HG03571 (cell line): ENCODE data around the gene CHSY3.

Experiments
- ATAC-seq: cut with Tn5 transposase; IDR thresholded peaks from one replicate; pipeline ENCODE4 v1.9.1; 2021; ENCODE audit not compliant: unreplicated experiment

CHSY3 gene

GRCh38 chr5:130078661-130079060 lies 174.4 kb downstream of the CHSY3 start:
- no peak for ATAC-seq

GRCh38 chr5:130090569-130091270 lies 186.5 kb downstream of the CHSY3 start:
- ATAC-seq, result no peak

- no peak for ATAC-seq
Measured at GRCh38 chr5:130092991-130093390, 188.7 kb downstream of the CHSY3 start.

GRCh38 chr5:130096483-130096882 lies 192.2 kb downstream of the CHSY3 start:
- no peak for ATAC-seq

GRCh38 chr5:130099008-130099407 lies 194.7 kb downstream of the CHSY3 start:
- ATAC-seq, result no peak

GRCh38 chr5:130102375-130102774 lies 198.1 kb downstream of the CHSY3 start:
- no peak for ATAC-seq

- no peak for ATAC-seq
Measured at GRCh38 chr5:130102960-130103359, 198.7 kb downstream of the CHSY3 start.

- ATAC-seq, result no peak
Measured at GRCh38 chr5:130104895-130105688, 200.8 kb downstream of the CHSY3 start.

GRCh38 chr5:130106480-130106879 lies 202.2 kb downstream of the CHSY3 start:
- no peak for ATAC-seq

GRCh38 chr5:130109152-130109551 lies 204.9 kb downstream of the CHSY3 start:
- peak; percentile 49 for ATAC-seq

- ATAC-seq, result no peak
Measured at GRCh38 chr5:130110328-130110727, 206.1 kb downstream of the CHSY3 start.

GRCh38 chr5:130111746-130112145 lies 207.5 kb downstream of the CHSY3 start:
- ATAC-seq, result no peak

GRCh38 chr5:130112246-130112645 lies 208.0 kb downstream of the CHSY3 start:
- peak; percentile 82 for ATAC-seq

GRCh38 chr5:130115686-130116085 lies 211.4 kb downstream of the CHSY3 start:
- no peak for ATAC-seq

- ATAC-seq, result no peak
Measured at GRCh38 chr5:130116462-130116861, 212.2 kb downstream of the CHSY3 start.

- no peak for ATAC-seq
Measured at GRCh38 chr5:130116972-130117371, 212.7 kb downstream of the CHSY3 start.

GRCh38 chr5:130126746-130127145 lies 222.5 kb downstream of the CHSY3 start:
- ATAC-seq, result no peak

- no peak for ATAC-seq
Measured at GRCh38 chr5:130135506-130135905, 231.2 kb downstream of the CHSY3 start.

GRCh38 chr5:130136300-130136699 lies 232.0 kb downstream of the CHSY3 start:
- ATAC-seq, result no peak

- no peak for ATAC-seq
Measured at GRCh38 chr5:130137681-130138080, 233.4 kb downstream of the CHSY3 start.

GRCh38 chr5:130138406-130139045 lies 234.3 kb downstream of the CHSY3 start:
- no peak for ATAC-seq
